Subcutaneous abdominal adipose tissue (tissue), 5 donors: ENCODE data around the gene SYNDIG1.

ENCODE experiments used
- H3K27ac ChIP-seq: one replicate; pipeline ENCODE4 v1.7.0; 2013; ENCODE audit warnings: low read depth, mild to moderate bottlenecking, inconsistent platforms, low read length, moderate library complexity
- H3K27me3 ChIP-seq, 5 donors: one replicate each; pipeline ENCODE4 v1.7.0; 2013; ENCODE audit warnings: low read length in 5 of 5, inconsistent platforms in 1 of 5; ENCODE audit not compliant: control insufficient read depth in 5 of 5, insufficient read depth in 4 of 5
- H3K36me3 ChIP-seq, 5 donors: one replicate each; pipeline ENCODE4 v1.7.0; 2013; ENCODE audit warnings: low read length in 5 of 5; ENCODE audit not compliant: control insufficient read depth in 5 of 5, insufficient read depth in 5 of 5
- H3K4me1 ChIP-seq, 5 donors: one replicate each; pipeline ENCODE4 v1.7.0; 2013; ENCODE audit warnings: low read length in 5 of 5, mild to moderate bottlenecking in 3 of 5, moderate library complexity in 1 of 5; ENCODE audit not compliant: control insufficient read depth in 5 of 5, insufficient read depth in 5 of 5
- H3K4me3 ChIP-seq, 5 donors: one replicate each; pipeline ENCODE4 v1.7.0; 2013; ENCODE audit warnings: low read length in 5 of 5, low read depth in 1 of 5
- H3K9ac ChIP-seq, 5 donors: one replicate each; pipeline ENCODE4 v1.7.0; 2013; ENCODE audit warnings: low read length in 5 of 5, mild to moderate bottlenecking in 4 of 5, moderate library complexity in 3 of 5
- H3K9me3 ChIP-seq, 5 donors: one replicate each; pipeline ENCODE4 v1.7.0; 2013; ENCODE audit warnings: low read length in 5 of 5; ENCODE audit not compliant: control insufficient read depth in 5 of 5
- donor health status: healthy.
- donor health status: healthy.
- donor health status: healthy.
- donor health status: healthy.
- donor health status: healthy.

The SYNDIG1 gene

DNA sequence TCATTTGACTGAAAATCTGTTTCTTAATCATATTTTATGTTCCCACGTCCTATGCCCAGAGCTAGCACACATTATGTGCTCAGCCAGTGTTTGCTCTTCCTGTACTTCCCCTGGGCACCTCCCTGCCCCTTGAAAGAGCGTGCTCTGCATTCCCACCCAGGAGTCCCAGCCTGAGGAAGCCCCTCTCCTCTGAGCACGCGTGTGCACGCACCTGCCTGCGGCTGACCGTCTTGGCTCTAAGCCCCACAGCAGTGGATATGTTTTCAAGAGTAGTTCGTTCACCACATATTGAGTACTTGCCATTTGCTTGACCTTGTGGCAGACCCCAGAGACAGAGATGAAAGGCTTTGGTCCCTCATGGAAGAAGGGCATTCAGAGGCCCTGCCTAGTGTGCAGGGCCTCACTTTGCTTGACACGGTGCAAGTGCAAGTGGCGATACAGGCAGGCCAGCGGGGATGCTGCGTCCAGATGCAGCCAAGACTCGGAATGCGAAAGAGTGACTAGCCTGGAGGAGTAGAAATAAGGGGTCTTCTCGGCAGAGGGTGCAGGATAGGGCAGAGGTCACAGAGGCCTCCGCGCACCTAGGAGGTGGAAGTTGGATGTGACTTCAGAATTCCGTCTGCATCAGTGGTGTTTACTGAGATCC is 14.1 kb downstream of the SYNDIG1 start:
- Histone ChIP-seq H3K4me3 (no peak overlapping the region), H3K4me1 (no peaks in the 10 kb centered on the region), H3K27me3 (peaks cover 3 to 14% (median 5%) of the 10 kb centered on the region in 5 donors), H3K9ac (no peak overlapping the region), H3K9me3 (peaks cover 0 to 3% (median 0%) of the 10 kb centered on the region in 5 donors), H3K27ac (no peak overlapping the region), H3K36me3 (no peaks in the 10 kb centered on the region)

DNA sequence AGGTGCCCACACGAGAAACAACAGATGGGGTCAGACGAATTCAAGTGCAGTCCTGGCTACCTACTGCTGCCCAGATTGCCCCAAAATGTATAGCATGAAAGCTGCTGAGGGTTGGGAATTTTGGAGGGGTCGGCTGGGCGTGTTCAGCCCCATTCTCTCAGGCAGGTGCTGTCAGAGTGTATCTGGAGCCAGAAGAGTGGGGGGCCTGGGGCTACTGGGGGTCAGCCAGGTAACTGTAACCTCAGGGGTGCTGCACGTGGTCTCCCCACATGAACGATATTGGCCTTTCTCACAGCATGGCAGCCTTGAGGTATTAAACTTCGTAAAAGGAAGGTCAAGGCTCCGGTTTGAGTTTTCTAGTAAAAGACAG is 14.6 kb downstream of the SYNDIG1 start:
- Histone ChIP-seq H3K27ac (no peak overlapping the region), H3K36me3 (no peaks in the 10 kb centered on the region), H3K27me3 (peaks cover 2 to 14% (median 5%) of the 10 kb centered on the region in 5 donors), H3K9ac (no peak overlapping the region), H3K9me3 (peaks cover 0 to 3% (median 0%) of the 10 kb centered on the region in 5 donors), H3K4me1 (no peaks in the 10 kb centered on the region), H3K4me3 (no peak overlapping the region)

DNA sequence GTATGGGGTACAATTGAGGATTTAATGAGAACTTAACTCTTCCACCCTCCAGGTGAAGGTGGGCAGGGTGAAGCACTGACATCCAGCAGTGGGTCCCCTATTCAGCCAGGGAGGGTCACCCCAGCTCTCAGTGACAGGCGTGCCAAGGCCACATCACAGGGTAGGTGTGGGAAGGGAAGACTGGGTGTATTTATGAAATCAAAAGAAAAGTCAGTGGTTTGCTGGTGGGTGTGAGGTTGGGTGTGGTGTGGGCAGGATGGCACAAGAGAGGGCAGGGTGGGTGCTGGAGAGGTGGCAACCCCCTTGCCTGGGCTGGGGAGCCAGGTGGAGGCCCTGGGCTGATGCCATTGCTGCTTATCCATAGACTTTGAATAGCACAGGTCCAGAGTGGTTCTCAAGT is 16.6 kb downstream of the SYNDIG1 start:
- Histone ChIP-seq H3K36me3 (no peaks in the 10 kb centered on the region), H3K9me3 (no peaks in the 10 kb centered on the region)

DNA sequence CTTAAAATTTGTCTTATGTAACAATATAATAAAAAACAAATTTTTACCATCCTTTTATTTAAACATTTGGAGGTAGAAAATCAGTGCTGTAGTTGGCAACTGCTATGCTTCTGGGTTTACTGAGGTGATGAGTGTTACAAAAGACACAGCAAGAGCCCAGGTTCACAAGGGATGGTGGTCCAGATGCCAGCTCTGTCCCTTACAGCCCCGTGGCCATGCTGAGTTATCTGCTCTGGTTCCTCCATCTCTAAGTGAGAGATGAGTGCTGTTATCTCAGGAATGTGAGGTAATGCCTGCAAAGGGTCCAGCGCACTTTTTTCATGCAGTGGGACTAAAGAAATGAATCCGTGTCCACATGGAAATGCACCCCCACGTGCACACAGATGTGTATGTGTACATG is 17.8 kb downstream of the SYNDIG1 start:
- Histone ChIP-seq H3K27me3 (peaks cover 0 to 12% (median 9%) of the 10 kb centered on the region in 5 donors), H3K9me3 (no peaks in the 10 kb centered on the region), H3K4me1 (no peaks in the 10 kb centered on the region), H3K27ac (no peak overlapping the region), H3K9ac (no peak overlapping the region), H3K4me3 (no peak overlapping the region), H3K36me3 (no peaks in the 10 kb centered on the region)

More for the DNA sequence above, 16.6 kb downstream of the SYNDIG1 start:
- Histone ChIP-seq H3K4me3 (no peak overlapping the region), H3K27ac (no peak overlapping the region), H3K27me3 (peaks cover 0 to 12% (median 9%) of the 10 kb centered on the region in 5 donors), H3K4me1 (no peaks in the 10 kb centered on the region), H3K9ac (no peak overlapping the region)

DNA sequence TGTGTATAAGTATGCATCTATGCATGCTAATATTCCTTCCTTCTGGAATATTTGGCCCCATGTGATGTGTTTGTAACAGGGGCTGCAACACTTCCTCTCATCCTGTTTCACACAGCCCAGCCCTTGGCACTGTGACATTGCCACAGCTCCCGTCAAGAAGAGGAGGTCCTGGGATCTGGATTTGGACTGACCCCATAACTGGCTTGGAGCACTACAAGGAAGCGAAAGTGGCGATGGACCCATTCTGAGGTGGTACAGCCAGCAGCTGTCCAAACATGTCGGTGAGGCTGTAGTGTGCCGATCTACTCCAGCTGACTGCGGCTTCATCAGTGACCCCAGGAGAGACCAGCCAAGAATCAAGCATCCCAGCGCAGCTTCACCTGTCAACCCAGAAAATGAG is 18.2 kb downstream of the SYNDIG1 start:
- Histone ChIP-seq H3K27me3 (peaks cover 0 to 12% (median 9%) of the 10 kb centered on the region in 5 donors), H3K4me1 (no peaks in the 10 kb centered on the region), H3K4me3 (no peak overlapping the region), H3K9ac (no peak overlapping the region), H3K27ac (no peak overlapping the region), H3K9me3 (no peaks in the 10 kb centered on the region), H3K36me3 (no peaks in the 10 kb centered on the region)

DNA sequence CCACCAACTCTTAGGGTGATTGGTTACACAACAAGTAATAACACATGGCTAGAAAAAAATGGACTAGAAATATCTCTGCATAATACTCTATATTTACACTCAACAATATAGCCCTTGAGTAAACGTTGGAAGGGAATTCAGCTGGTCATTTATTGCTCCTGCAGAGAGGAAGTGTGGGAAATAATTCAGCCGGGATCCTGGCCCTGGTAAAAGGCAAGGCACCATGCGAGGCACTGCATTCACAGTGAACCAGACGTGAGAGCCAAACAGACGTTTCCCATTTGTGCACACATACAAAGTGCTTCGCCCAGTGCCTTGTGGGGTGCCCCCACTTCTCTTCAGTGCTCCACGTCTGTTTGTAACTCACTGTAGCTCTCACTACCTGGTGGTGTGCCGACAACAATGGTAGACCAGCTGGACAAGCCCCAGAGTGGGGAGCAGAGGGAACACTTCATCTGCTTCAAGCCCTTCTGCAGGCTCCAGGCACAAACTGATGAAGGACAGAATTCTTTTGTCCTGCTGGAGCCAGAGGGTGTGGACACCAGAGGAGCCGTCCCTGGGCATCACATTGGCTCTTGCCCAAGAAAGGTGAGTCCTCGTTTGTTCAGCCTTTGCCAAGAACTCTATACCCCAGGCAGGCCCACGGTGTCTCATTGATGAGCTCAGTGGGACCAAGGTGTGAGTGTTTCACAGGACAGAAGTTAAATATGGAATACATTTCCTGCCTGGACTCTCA is 18.8 kb downstream of the SYNDIG1 start:
- Histone ChIP-seq H3K9ac (no peak overlapping the region), H3K27me3 (peaks cover 0 to 12% (median 9%) of the 10 kb centered on the region in 5 donors), H3K27ac (no peak overlapping the region), H3K4me1 (no peaks in the 10 kb centered on the region), H3K9me3 (no peaks in the 10 kb centered on the region), H3K36me3 (no peaks in the 10 kb centered on the region), H3K4me3 (no peak overlapping the region)

DNA sequence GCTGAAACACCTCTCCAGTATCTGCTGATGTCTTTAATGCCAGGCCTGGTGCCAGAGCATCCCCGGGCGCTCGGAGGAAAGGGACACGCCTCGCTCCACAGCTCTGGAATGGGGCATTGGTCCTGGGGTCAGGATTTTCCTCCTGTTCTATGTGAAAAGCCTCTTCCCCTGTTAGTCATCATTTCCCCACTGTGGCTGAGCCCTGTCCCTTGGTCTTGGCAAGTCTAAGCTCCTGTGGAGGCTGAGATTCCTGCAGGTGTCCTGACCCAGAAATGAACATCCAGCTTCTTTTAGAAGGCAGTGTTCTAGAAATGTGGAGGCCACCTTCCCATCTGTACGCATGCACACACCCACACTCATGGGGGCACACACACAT is 19.4 kb downstream of the SYNDIG1 start:
- Histone ChIP-seq H3K4me3 (no peak overlapping the region), H3K27me3 (peaks cover 0 to 12% (median 9%) of the 10 kb centered on the region in 5 donors), H3K9me3 (no peaks in the 10 kb centered on the region), H3K9ac (no peak overlapping the region), H3K4me1 (no peaks in the 10 kb centered on the region), H3K36me3 (no peaks in the 10 kb centered on the region), H3K27ac (no peak overlapping the region)

DNA sequence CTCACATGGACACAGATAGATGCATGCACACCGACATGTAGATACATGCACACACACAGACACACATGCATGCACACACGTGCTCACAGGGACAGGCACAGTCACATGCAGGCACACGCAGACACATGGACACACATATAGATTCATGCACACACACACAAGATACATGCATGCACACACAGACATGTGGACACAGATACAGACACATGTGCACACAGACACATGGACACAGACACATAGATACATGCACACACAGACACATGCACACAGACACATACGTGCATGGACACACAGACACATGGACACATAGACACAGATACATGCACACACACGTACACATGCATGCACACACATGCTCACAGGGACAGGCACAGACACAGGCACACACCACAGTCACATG is 19.8 kb downstream of the SYNDIG1 start:
- no peaks in the 10 kb centered on the region for H3K36me3 ChIP-seq
- no peaks in the 10 kb centered on the region for H3K9me3 ChIP-seq
- peaks cover 0 to 16% (median 6%) of the 10 kb centered on the region in 5 donors for H3K27me3 ChIP-seq
- no peak overlapping the region for H3K27ac ChIP-seq
- no peak overlapping the region for H3K4me3 ChIP-seq
- no peaks in the 10 kb centered on the region for H3K4me1 ChIP-seq
- H3K9ac ChIP-seq, result no peak overlapping the region

DNA sequence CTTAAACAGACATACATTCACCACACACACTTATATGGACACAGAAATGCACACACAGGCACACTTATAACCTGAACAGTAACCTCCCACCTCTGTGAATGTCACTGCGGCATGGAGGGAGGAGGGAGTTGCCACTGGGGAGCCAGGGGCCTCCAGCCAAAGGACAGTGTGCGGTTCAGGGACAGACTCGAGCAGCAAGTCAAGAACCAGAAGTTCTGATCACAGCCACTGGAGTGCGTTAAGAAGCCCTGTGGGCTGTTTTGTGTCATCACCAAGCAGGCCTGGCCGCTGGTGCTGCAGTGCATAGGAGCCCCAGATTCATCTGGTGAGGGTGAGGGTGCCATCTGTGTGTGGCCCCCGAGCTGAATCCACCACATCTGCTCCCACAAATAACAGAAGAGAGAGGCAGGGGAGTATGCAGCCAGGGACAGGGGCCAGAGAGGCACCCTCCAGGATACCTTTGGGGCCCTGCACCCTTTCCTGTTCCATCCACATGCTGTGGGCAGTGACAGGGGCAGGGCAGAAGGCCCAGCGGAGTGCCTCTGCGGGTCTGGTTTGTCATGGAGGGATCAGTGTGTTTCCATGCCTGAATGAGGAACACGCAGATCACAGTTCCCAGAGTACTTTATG is 20.3 kb downstream of the SYNDIG1 start:
- H3K4me1 ChIP-seq, result no peaks in the 10 kb centered on the region
- H3K27ac ChIP-seq, result no peak overlapping the region
- H3K27me3 ChIP-seq, result peaks cover 0 to 18% (median 6%) of the 10 kb centered on the region in 5 donors
- H3K4me3 ChIP-seq, result no peak overlapping the region
- no peak overlapping the region for H3K9ac ChIP-seq
- H3K9me3 ChIP-seq, result no peaks in the 10 kb centered on the region
- no peaks in the 10 kb centered on the region for H3K36me3 ChIP-seq

DNA sequence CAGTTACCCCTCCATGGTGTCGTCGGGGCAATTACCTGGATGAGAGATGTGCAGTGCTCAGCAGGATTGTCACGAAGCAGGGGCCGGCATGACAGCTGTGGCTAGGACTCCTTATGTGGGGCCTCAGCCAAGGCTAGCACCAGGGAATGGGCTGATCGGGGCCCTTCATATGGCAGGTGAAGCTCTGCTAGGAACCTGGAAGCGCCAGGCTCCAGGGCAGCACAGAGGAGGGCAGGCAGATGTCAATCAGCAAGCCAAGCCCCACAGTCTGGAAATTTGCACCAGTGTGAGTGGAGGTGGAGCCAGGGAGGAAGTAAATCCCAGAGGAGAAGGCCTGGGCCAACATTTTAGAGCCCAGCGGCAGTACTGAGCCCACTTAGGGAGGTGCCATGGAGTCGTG is 21.2 kb downstream of the SYNDIG1 start:
- H3K4me1 ChIP-seq, result no peaks in the 10 kb centered on the region
- H3K4me3 ChIP-seq, result no peak overlapping the region
- H3K27ac ChIP-seq, result no peak overlapping the region
- H3K9me3 ChIP-seq, result no peaks in the 10 kb centered on the region
- no peaks in the 10 kb centered on the region for H3K36me3 ChIP-seq
- peaks cover 0 to 17% (median 6%) of the 10 kb centered on the region in 5 donors for H3K27me3 ChIP-seq
- H3K9ac ChIP-seq, result no peak overlapping the region
